Measurements from ENCODE around the gene ATP8A1. TPM values are rescaled to one million over a fixed set of nuclear protein-coding genes. Genes with fewer than 3 reads are reported as not detected.

The ATP8A1 gene
- total and polyA plus RNA-seq, 2 of the 8 experiments (the other 6 are each of a cell fraction or from before 2014, with no cell fraction given) = 3.7 to 14.9 TPM

- ChIA-PET POLR2A (ENCODE audit: partially characterized antibody) (no interaction called here), CTCF (ENCODE audit: partially characterized antibody) (no interaction called here)
- Histone ChIP-seq H3K79me1 (ENCODE audit: low read depth, low read length) (no peaks in the 10 kb centered on the region), H2BK12ac (ENCODE audit: low read depth, low read length) (no peak overlapping the region), H2AK5ac (ENCODE audit: low read depth, low read length) (no peak overlapping the region), H4K5ac (ENCODE audit: insufficient read length, low read depth, low read length) (no peak overlapping the region), H3K27me3 (replicated peaks in 1 of 4; ENCODE audit: control insufficient read depth in 3 of 4, extremely low read depth in 1 of 4, insufficient read depth in 3 of 4, low read length in 3 of 4) (no peaks in the 10 kb centered on the region), H3K36me3 (ENCODE audit: control insufficient read depth in 2 of 4, insufficient read depth in 4 of 4, low read length in 3 of 4) (no peaks in the 10 kb centered on the region), H4K91ac (replicated peaks; ENCODE audit: insufficient read length, low read length) (no peak overlapping the region), H3K18ac (ENCODE audit: extremely low read depth, low read length) (no peak overlapping the region), H3K79me2 (ENCODE audit: control insufficient read depth in 1 of 2, insufficient read depth in 2 of 2, low read length in 2 of 2) (no peaks in the 10 kb centered on the region), H3K23ac (ENCODE audit: insufficient read length) (no peak overlapping the region), H4K8ac (ENCODE audit: extremely low read depth, insufficient read depth, low read length) (no peak overlapping the region), H3K14ac (ENCODE audit: insufficient read length) (no peak overlapping the region), H4K20me1 (replicated peaks in 1 of 2; ENCODE audit: control insufficient read depth in 1 of 2, insufficient read depth in 2 of 2, low read length in 2 of 2) (no peaks in the 10 kb centered on the region), H3K4me1 (replicated peaks in 1 of 4; ENCODE audit: control insufficient read depth in 3 of 4, insufficient read depth in 4 of 4, low read length in 3 of 4) (no peaks in the 10 kb centered on the region), H3K9ac (replicated peaks in 1 of 4; ENCODE audit: extremely low read depth in 1 of 4, low read depth in 3 of 4, low read length in 3 of 4) (no peak overlapping the region), H3K27ac (ENCODE audit: low read depth, low read length) (no peak overlapping the region), H3K9me3 (ENCODE audit: insufficient read depth in 2 of 2, low read depth in 1 of 2, low read length in 1 of 2) (no peaks in the 10 kb centered on the region), H3K23me2 (ENCODE audit: low read depth, low read length) (no peaks in the 10 kb centered on the region), H3K56ac (replicated peaks; ENCODE audit: insufficient read length, low read depth, low read length) (no peak overlapping the region), H2BK120ac (replicated peaks; ENCODE audit: low read depth, low read length) (no peak overlapping the region), H3K4me3 (ENCODE audit: extremely low read depth in 1 of 4, insufficient read depth in 2 of 4, low read depth in 3 of 4, low read length in 4 of 4) (no peak overlapping the region), H2BK15ac (ENCODE audit: low read length) (no peak overlapping the region), H3K4ac (replicated peaks; ENCODE audit: insufficient read length, low read depth, low read length) (no peak overlapping the region), H2BK20ac (ENCODE audit: low read length) (no peak overlapping the region), H2AFZ (ENCODE audit: low read length) (no peak overlapping the region), H2BK5ac (ENCODE audit: low read depth, low read length) (no peak overlapping the region), H3K4me2 (ENCODE audit: insufficient read depth in 1 of 2, low read depth in 2 of 2, low read length in 2 of 2) (no peak overlapping the region)
- FAIRE-seq (no peak), DNase-seq (ENCODE audit: low read depth in 1 of 2, low spot score in 2 of 2) (no peak)
- 91% methylated on average over 2 of the region's 2 CpGs; no CpG with 5 or more reads in 1 of the 2 experiments for WGBS, 2 experiments (ENCODE audit: extremely low coverage in 1 of 2, insufficient coverage in 1 of 2, insufficient read length in 1 of 2, insufficient replicate concordance in 2 of 2, low coverage in 1 of 2, low lambda C conversion rate in 2 of 2, missing lambda C conversion rate in 1 of 2)
- no peak for TF ChIP-seq BACH1 (IDR thresholded peaks at IDR 0.05; ENCODE audit: low read length)
- no peak for TF ChIP-seq KDM5A (IDR thresholded peaks at IDR 0.05; ENCODE audit: low read length)
- TF ChIP-seq CEBPB (IDR thresholded peaks at IDR 0.05; ENCODE audit: low read depth, low read length) = no peak
- no peak for TF ChIP-seq SIN3A (conservative IDR thresholded peaks at IDR 0.05 in 1 of 2, IDR thresholded peaks at IDR 0.05 in 1 of 2; ENCODE audit: low read depth in 1 of 2, low read length in 2 of 2)
- no peak for TF ChIP-seq SIRT6 (IDR thresholded peaks at IDR 0.05; ENCODE audit: low read length)
Observed at GRCh38 chr4:42617030-42617429, 39.9 kb downstream of the ATP8A1 start.
